Activated naive CD4-positive, alpha-beta T cell treated with anti-CD3 and anti-CD28 coated beads, Interleukin-2, amount 50 U/mL, for 16 hours (primary cell): ENCODE results near the gene PRODH.
"Not testable (repeated sequence)": the region's sequence is repeated elsewhere in the genome, so short reads cannot be mapped to it uniquely, and the experiment has no call there.

Experiments
- DNase-seq: peaks from one replicate; pipeline ENCODE4 v3.0.0-alpha.2; 2020

Gene PRODH

DNA sequence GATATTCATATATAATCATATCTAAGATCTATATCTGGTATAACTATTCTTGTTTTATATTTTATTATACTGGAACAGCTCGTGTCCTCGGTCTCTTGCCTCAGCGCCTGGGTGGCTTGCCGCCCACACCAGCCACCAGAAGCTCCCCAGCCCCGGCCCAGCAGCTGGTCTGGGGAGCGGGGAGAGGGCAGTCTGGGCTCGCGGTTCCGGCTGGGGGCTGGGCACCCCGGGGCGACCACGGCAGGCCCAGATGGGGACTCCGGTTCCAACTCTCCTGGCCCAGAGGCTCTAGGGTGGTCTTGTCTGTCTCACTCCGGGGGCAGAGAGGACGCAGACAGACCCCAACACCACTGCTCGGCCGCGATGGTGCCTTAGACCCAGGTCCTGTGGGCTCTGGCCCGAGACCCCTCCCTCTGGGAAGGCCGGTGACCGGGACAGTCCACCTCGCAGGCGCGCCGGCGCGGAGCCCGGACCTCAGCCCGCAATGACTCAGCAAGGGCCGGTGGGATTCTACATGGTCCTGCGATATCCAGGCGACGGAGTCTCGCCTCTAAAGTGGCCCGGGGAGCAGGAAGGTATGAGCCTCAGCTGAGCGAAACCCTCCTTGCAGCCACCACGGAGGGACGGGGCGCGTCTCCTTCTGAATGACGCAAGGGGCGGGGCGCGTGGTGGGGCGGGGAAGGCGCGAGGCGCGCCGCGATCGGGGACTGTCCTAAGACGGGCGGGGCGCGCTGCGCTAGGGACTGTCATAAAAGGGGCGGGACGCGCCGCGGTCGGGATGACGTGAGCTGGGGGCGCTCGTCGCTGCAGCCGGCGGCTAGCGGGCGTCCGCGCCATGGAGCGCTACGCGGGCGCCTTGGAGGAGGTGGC is 30.3 kb downstream of the PRODH start, which contains the start of gene DGCR6:
Gene DGCR6 (plus strand): TSS at position 781 of the 870 bp plus-strand sequence. CDS start 55 bp downstream, at position 836.
- DNase-seq, result no peak

DNA sequence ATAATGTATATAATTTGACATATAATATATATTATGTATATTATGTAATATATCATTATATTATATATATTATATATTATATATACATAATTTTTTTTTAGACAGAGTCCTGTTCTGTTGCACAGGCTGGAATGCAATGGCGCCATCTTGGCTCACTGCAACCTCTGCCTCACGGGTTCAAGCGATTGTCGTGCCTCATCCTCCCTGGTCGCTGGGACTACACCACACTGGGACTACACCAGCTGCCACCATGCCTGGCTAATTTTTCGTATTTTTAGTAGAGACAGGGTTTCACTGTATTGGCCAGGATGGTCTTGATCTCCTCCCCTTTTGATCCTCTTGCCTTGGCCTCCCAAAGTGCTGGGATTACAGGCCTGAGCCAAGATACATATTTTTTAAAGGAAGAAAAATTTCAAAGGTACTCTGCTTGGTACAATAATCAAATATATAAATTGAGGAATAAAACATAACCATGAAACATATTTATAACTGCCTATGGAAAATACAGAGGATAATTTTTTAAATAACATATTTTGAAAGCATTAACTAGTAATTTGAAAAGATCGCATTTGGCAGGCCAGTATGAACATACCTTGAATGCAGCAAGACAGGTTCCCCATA is 39.9 kb downstream of the PRODH start:
- not testable (repeated sequence) for DNase-seq

DNA sequence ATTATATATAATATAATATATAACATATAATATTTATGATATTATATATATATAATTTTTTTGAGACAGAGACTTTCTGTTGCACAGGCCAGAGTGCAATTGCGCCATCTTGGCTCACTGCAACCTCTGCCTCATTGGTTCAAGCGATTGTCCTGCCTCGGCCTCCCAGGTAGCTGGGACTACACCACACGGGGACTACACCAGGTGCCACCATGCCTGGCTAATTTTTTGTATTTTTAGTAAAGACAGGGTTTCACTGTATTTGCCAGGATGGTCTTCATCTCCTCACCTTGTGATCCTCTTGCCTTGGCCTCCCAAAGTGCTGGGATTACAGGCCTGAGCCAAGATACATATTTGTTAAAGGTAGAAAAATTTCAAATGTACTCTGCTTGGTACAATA is 42.3 kb downstream of the PRODH start:
- DNase-seq, result not testable (repeated sequence)

DNA sequence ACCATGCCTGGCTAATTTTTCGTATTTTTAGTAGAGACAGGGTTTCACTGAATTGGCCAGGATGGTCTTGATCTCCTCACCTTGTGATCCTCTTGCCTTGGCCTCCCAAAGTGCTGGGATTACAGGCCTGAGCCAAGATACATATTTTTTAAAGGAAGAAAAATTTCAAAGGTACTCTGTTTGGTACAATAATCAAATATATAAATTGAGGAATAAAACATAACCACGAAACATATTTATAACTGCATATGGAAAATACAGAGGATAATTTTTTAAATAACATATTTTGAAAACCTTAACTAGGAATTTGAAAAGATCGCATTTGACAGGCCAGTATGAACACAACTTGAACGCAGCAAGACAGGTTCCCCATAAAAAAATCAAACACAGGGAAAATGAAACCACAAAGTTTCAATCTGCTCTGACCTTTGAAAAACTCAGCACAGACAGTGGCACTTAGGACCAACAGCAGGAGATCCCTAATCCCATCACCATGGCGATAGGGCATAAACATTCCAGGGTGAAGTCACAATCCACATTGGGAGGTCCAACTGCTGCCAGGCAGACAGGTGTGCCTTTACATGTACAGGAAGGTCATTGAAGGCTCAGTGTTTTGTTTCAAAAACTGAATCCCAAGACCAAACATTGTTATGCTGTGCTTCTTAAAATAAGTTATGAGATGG is 45.4 kb downstream of the PRODH start:
- DNase-seq, result not testable (repeated sequence)

DNA sequence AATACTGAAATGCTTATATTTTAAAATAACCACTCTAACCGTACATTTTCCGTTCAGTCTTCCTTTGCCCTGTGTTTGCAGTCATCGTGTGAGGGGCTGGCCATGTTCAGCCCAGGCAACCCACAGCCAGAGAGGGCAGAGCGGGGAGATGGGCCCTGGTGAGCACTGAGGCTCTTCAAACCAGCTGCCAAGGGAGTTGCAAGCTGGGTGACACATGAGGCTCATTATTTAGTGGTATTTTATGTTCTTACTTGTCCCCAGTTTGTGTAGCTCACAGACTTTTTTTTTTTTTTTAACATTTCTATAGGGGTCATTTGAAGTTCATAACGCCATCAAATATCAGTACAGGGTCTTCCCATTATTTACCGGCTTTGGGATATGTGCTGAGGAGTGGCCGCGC is 48.0 kb downstream of the PRODH start:
- DNase-seq, result no peak

DNA sequence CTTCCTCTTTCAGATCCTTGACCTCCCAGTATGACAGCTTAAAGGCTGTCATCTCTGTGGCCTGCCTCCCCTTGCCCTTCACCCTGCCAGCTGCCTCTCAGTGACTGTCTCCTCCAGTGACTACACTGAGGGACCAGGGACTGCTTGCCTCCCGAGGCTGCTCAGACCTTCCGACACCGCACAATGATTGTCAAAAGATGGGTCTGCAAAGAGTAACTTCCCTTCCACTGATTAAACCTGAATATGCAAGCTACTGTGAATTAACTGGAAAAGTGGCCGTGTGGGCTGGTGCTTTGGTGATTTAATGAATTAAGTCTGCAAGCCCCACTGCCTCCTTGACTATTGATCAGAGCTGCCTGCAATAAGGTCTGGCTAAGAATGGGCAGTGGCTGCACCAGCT is 51.6 kb downstream of the PRODH start:
- DNase-seq, result peak; percentile 1

DNA sequence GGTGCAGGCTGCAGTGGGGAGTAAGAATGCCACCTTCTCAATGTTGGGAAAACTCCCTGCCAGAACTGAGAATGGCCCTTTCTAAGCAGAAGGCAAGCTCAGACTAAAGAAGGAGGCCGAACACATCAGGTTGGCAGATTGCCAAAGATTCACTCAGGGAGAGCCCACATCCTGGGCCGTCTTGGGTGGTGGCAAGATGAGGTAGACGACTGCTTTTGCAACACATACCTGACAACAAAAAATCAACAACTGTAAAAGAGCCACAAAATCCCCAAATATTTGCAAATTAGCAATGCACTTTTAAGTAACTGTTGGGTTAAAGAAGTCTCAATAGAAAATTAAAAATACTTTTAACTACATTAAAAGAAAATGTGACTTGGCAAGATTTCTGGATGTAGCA is 54.8 kb downstream of the PRODH start:
- peak; percentile 14 for DNase-seq
